ENCODE measurements around the gene PPIH.
"Not testable (repeated sequence)": the region's sequence is repeated elsewhere in the genome, so short reads cannot be mapped to it uniquely, and the experiment has no call there.

Gene PPIH

DNA sequence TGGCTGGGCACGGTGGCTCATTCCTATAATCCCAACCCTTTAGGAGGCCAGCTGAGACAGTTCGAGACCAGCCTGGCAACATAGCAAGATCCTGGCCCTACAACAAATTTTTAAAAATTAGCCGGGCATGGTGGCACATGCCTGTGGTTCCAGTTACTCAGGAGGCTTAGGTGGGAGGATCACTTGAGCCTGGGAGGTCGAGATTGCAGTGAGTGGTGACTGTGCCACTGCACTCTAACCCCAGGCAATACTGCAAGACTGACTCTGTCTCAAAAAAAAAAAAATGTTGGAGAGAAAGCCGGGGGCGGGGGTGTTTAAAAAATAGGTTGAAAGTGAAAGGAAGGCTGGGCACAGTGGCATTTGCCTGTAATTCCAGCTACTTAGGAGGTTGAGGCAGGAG, 65.3 kb downstream of the PPIH start:
- no peaks in the 10 kb centered on the region for H3K9me3 ChIP-seq (ENCODE audit: control insufficient read depth, insufficient read depth, low read length)
- no peaks in the 10 kb centered on the region for H3K27me3 ChIP-seq (ENCODE audit: control insufficient read depth, low read length)
- no peak overlapping the region for H3K27ac ChIP-seq (ENCODE audit: low read depth, low read length)
- no peaks in the 10 kb centered on the region for H3K36me3 ChIP-seq (ENCODE audit: control insufficient read depth, low read length)
- H3K79me2 ChIP-seq (ENCODE audit: control insufficient read depth, low read length) = no peaks in the 10 kb centered on the region
- no peaks in the 10 kb centered on the region for H3K9me2 ChIP-seq (replicated peaks; ENCODE audit: control insufficient read depth, low read length)
- 0 out of 2 replicates have a peak, but pooled peaks cover 2% of the 10 kb centered on the region for H3F3A ChIP-seq (ENCODE audit: control insufficient read depth, insufficient read depth)
- no peaks in the 10 kb centered on the region for H4K20me1 ChIP-seq (ENCODE audit: control insufficient read depth, insufficient read depth, low read depth, low read length)
- TF ChIP-seq, protein P1, sequence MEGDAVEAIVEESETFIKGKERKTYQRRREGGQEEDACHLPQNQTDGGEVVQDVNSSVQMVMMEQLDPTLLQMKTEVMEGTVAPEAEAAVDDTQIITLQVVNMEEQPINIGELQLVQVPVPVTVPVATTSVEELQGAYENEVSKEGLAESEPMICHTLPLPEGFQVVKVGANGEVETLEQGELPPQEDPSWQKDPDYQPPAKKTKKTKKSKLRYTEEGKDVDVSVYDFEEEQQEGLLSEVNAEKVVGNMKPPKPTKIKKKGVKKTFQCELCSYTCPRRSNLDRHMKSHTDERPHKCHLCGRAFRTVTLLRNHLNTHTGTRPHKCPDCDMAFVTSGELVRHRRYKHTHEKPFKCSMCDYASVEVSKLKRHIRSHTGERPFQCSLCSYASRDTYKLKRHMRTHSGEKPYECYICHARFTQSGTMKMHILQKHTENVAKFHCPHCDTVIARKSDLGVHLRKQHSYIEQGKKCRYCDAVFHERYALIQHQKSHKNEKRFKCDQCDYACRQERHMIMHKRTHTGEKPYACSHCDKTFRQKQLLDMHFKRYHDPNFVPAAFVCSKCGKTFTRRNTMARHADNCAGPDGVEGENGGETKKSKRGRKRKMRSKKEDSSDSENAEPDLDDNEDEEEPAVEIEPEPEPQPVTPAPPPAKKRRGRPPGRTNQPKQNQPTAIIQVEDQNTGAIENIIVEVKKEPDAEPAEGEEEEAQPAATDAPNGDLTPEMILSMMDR (IDR thresholded peaks at IDR 0.05; ENCODE audit: low read depth, low read length, poor library complexity, severe bottlenecking) = no peak
- no peak for TF ChIP-seq EZH2phosphoT487 (IDR thresholded peaks at IDR 0.05; ENCODE audit: borderline replicate concordance, low read length)
- no peak overlapping the region for H3K4me3 ChIP-seq (ENCODE audit: low read length)
- no peak overlapping the region for H3K4me2 ChIP-seq (ENCODE audit: low read length)
- H3K4me1 ChIP-seq (ENCODE audit: control insufficient read depth, low read length) = no peaks in the 10 kb centered on the region

DNA sequence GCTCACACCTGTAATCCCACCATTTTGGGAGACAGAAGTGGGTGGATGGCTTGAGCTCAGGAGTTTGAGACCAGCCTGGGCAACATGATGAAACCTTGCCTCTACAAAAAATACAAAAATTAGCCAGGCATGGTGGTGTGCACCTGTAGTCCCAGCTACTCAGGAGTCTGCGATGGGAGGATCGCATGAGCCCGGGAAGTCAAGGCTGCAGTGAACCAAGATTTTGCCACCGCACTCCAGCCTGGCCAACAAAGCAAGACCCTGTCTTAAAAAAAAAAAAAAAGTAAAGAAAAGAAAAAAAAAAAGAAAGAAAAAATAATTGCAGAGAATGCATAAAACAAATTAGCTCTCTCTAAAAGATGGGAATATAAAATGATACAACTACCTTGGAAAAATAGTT, 67.6 kb downstream of the PPIH start:
- not testable (repeated sequence) for H3K9me3 ChIP-seq (ENCODE audit: control insufficient read depth, insufficient read depth, low read length); H3K27me3 ChIP-seq (ENCODE audit: control insufficient read depth, low read length); H3K4me2 ChIP-seq (ENCODE audit: low read length); H4K20me1 ChIP-seq (ENCODE audit: control insufficient read depth, insufficient read depth, low read depth, low read length); H3K4me3 ChIP-seq (ENCODE audit: low read length); H3K79me2 ChIP-seq (ENCODE audit: control insufficient read depth, low read length); H3K27ac ChIP-seq (ENCODE audit: low read depth, low read length); H3F3A ChIP-seq (ENCODE audit: control insufficient read depth, insufficient read depth); H3K9me2 ChIP-seq (replicated peaks; ENCODE audit: control insufficient read depth, low read length); H3K4me1 ChIP-seq (ENCODE audit: control insufficient read depth, low read length); H3K36me3 ChIP-seq (ENCODE audit: control insufficient read depth, low read length)

All from DOHH2 (cell line).